ENCODE measurements around the gene DHX38.

- TF ChIP-seq TARDBP (CRISPR knock-in tag; IDR thresholded peaks at IDR 0.05), result no peak
- TF ChIP-seq RAD21 (CRISPR knock-in tag; IDR thresholded peaks at IDR 0.05), result no peak
- TF ChIP-seq ATF3 (CRISPR knock-in tag; IDR thresholded peaks at IDR 0.05), result no peak
- no peak for TF ChIP-seq CHD4 (IDR thresholded peaks at IDR 0.05; ENCODE audit: borderline replicate concordance, low read length)
- TF ChIP-seq NFIB (CRISPR knock-in tag; IDR thresholded peaks at IDR 0.05; ENCODE audit: borderline replicate concordance), result no peak
- no peak for TF ChIP-seq TRIM24 (CRISPR knock-in tag; IDR thresholded peaks at IDR 0.05)
- TF ChIP-seq THAP7 (CRISPR knock-in tag; IDR thresholded peaks at IDR 0.05), result no peak
- TF ChIP-seq ZNF557 (CRISPR knock-in tag; IDR thresholded peaks at IDR 0.05), result no peak
- no peak for TF ChIP-seq ZBTB4 (CRISPR knock-in tag; IDR thresholded peaks at IDR 0.05; ENCODE audit: borderline replicate concordance)
Observed at GRCh38 chr16:72055911-72056310, 37.7 kb upstream of the DHX38 start.
